Measurements from ENCODE around the gene RBMS1. TPM values are rescaled to one million over a fixed set of nuclear protein-coding genes. Genes with fewer than 3 reads are reported as not detected.

Gene RBMS1
- total RNA-seq, 4 donors from 2014 or later: 13.0 to 24.5 (median 14.1) TPM

- DNase-seq (no peak), ATAC-seq (no peak)
- no peaks in the 10 kb centered on the region for H3K36me3 ChIP-seq
- H3K27ac ChIP-seq: no peak overlapping the region
- H3K27me3 ChIP-seq: no peaks in the 10 kb centered on the region
- peaks cover 57 to 65% of the 10 kb centered on the region in 2 donors for H3K4me1 ChIP-seq
- intact Hi-C loops (cut with DNase I; ENCODE audit: low total_unique reads) (no loop called here), in situ Hi-C loops (cut with MboI; ENCODE audit: low sequenced_read_pairs in 4 of 4) (loop anchor here in 1 of 4 donors (25.0 kb wide), 1 partner anchor 87 kb away; the partner anchor contains the start of gene RBMS1)
- H3K9me3 ChIP-seq: no peaks in the 10 kb centered on the region
- no peak overlapping the region for H3K4me3 ChIP-seq
- no peak for TF ChIP-seq POLR2A (IDR thresholded peaks at IDR 0.05)
- TF ChIP-seq, protein P1, sequence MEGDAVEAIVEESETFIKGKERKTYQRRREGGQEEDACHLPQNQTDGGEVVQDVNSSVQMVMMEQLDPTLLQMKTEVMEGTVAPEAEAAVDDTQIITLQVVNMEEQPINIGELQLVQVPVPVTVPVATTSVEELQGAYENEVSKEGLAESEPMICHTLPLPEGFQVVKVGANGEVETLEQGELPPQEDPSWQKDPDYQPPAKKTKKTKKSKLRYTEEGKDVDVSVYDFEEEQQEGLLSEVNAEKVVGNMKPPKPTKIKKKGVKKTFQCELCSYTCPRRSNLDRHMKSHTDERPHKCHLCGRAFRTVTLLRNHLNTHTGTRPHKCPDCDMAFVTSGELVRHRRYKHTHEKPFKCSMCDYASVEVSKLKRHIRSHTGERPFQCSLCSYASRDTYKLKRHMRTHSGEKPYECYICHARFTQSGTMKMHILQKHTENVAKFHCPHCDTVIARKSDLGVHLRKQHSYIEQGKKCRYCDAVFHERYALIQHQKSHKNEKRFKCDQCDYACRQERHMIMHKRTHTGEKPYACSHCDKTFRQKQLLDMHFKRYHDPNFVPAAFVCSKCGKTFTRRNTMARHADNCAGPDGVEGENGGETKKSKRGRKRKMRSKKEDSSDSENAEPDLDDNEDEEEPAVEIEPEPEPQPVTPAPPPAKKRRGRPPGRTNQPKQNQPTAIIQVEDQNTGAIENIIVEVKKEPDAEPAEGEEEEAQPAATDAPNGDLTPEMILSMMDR (IDR thresholded peaks at IDR 0.05 in 4 of 5, conservative IDR thresholded peaks at IDR 0.05 in 1 of 5): no peak
Observed at GRCh38 chr2:160399880-160400279, 93.7 kb downstream of the RBMS1 start.

DNA sequence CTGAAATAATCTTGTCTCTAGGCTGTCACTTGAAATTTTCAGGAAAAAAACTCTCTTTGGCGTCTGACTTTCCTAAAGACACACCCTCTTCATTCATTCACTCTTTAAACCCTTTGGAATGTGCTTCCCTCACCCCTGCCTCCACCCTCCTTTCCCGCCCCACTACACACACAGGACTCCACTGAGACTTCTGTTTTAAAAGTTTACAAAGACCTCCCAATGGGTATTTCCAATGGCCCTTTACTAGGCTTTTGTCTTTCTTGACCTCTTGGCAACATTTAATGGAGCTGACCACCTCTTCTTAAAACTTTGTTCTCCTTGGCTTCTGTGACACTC, 96.1 kb downstream of the RBMS1 start:
- Histone ChIP-seq H3K27ac (no peak overlapping the region), H3K27me3 (no peaks in the 10 kb centered on the region), H3K4me3 (no peak overlapping the region), H3K4me1 (peaks cover 34 to 50% of the 10 kb centered on the region in 2 donors), H3K36me3 (no peaks in the 10 kb centered on the region), H3K9me3 (no peaks in the 10 kb centered on the region)
- intact Hi-C loops (cut with DNase I; ENCODE audit: low total_unique reads) (no loop called here), in situ Hi-C loops (cut with MboI; ENCODE audit: low sequenced_read_pairs in 4 of 4) (loop anchor here in 1 of 4 donors (25.0 kb wide), 1 partner anchor 90 kb away; the partner anchor contains the start of gene RBMS1)
- ATAC-seq: no peak
- no peak for DNase-seq
- TF ChIP-seq, protein P1 (IDR thresholded peaks at IDR 0.05 in 4 of 5, conservative IDR thresholded peaks at IDR 0.05 in 1 of 5): no peak
- TF ChIP-seq POLR2A (IDR thresholded peaks at IDR 0.05): no peak

DNA sequence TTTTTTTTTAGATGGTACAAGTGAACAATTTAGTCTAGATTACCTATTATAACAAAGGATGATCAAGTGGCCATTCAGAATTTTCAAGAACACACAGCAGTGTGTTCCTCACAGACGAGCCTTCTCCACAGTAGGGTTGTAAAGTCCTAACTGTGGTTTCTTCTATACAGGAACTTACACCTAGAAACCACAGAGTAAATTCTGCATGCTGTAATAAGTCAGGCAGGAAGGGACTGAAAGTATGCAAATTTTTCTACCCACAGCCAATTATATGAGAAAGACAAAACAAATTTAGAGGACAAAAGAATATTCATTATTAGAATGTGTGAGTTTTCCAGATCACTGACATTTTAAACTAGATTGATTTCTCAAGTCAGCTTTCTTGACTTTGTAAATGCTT, 99.5 kb downstream of the RBMS1 start:
- H3K27me3 ChIP-seq: no peaks in the 10 kb centered on the region
- no peaks in the 10 kb centered on the region for H3K9me3 ChIP-seq
- in situ Hi-C loops (cut with MboI; ENCODE audit: low sequenced_read_pairs in 4 of 4): loop anchor here in 1 of 4 donors (25.0 kb wide), 1 partner anchor 93 kb away; the partner anchor contains the start of gene RBMS1
- DNase-seq (no peak), ATAC-seq (no peak)
- peaks cover 29 to 43% of the 10 kb centered on the region in 2 donors for H3K4me1 ChIP-seq
- H3K36me3 ChIP-seq: no peaks in the 10 kb centered on the region
- intact Hi-C loops (cut with DNase I; ENCODE audit: low total_unique reads): no loop called here
- H3K4me3 ChIP-seq: no peak overlapping the region
- peak overlapping the region in 1 of 4 donors; percentile 11 for H3K27ac ChIP-seq
- no peak for TF ChIP-seq POLR2A (IDR thresholded peaks at IDR 0.05)
- TF ChIP-seq, protein P1 (IDR thresholded peaks at IDR 0.05 in 4 of 5, conservative IDR thresholded peaks at IDR 0.05 in 1 of 5): no peak

- H3K4me1 ChIP-seq: peaks cover 40 to 48% of the 10 kb centered on the region in 2 donors
- intact Hi-C loops (cut with DNase I; ENCODE audit: low total_unique reads) (no loop called here), in situ Hi-C loops (cut with MboI; ENCODE audit: low sequenced_read_pairs in 4 of 4) (loop anchor here in 1 of 4 donors (25.0 kb wide), 1 partner anchor 95 kb away; the partner anchor contains the start of gene RBMS1)
- DNase-seq: no peak
- no peaks in the 10 kb centered on the region for H3K27me3 ChIP-seq
- no peak for TF ChIP-seq POLR2A (IDR thresholded peaks at IDR 0.05)
- TF ChIP-seq, protein P1 (IDR thresholded peaks at IDR 0.05 in 4 of 5, conservative IDR thresholded peaks at IDR 0.05 in 1 of 5): no peak
- no peaks in the 10 kb centered on the region for H3K36me3 ChIP-seq
- no peak overlapping the region for H3K4me3 ChIP-seq
- no peak for ATAC-seq
- H3K9me3 ChIP-seq: no peaks in the 10 kb centered on the region
- no peak overlapping the region for H3K27ac ChIP-seq
Observed at GRCh38 chr2:160392201-160392600, 101.4 kb downstream of the RBMS1 start.
